Measurements from ENCODE around the gene KCTD16.

DNA sequence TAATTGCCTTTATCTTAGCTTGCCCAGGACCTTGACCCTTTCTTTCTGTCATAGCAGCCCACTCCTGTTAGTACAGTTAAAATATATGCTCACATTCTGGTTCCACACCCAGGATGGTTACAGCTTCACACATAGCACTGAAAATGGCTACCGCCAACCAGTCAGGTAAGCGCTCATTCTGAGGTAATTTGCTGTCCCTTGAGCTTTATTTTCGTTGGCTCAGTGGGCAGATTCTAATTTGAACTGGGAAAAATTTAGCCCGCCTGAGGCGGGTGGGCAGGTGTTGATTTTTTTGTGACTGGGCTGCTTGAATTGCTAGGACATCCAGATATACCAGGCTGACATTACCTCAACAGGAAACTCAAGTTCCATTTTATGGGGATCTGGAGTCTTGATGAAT lies 137.5 kb downstream of the KCTD16 start:
- TF ChIP-seq, protein P1, sequence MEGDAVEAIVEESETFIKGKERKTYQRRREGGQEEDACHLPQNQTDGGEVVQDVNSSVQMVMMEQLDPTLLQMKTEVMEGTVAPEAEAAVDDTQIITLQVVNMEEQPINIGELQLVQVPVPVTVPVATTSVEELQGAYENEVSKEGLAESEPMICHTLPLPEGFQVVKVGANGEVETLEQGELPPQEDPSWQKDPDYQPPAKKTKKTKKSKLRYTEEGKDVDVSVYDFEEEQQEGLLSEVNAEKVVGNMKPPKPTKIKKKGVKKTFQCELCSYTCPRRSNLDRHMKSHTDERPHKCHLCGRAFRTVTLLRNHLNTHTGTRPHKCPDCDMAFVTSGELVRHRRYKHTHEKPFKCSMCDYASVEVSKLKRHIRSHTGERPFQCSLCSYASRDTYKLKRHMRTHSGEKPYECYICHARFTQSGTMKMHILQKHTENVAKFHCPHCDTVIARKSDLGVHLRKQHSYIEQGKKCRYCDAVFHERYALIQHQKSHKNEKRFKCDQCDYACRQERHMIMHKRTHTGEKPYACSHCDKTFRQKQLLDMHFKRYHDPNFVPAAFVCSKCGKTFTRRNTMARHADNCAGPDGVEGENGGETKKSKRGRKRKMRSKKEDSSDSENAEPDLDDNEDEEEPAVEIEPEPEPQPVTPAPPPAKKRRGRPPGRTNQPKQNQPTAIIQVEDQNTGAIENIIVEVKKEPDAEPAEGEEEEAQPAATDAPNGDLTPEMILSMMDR (IDR thresholded peaks at IDR 0.05): no peak
- TF ChIP-seq SIN3A (IDR thresholded peaks at IDR 0.05; ENCODE audit: borderline replicate concordance, insufficient read depth, low read depth, low read length) (no peak), POLR2AphosphoS5 (IDR thresholded peaks at IDR 0.05; ENCODE audit: low read depth, low read length) (no peak), TCF7L2 (IDR thresholded peaks at IDR 0.05; ENCODE audit: low read depth, low read length) (no peak)
- TF ChIP-seq, protein P2, sequence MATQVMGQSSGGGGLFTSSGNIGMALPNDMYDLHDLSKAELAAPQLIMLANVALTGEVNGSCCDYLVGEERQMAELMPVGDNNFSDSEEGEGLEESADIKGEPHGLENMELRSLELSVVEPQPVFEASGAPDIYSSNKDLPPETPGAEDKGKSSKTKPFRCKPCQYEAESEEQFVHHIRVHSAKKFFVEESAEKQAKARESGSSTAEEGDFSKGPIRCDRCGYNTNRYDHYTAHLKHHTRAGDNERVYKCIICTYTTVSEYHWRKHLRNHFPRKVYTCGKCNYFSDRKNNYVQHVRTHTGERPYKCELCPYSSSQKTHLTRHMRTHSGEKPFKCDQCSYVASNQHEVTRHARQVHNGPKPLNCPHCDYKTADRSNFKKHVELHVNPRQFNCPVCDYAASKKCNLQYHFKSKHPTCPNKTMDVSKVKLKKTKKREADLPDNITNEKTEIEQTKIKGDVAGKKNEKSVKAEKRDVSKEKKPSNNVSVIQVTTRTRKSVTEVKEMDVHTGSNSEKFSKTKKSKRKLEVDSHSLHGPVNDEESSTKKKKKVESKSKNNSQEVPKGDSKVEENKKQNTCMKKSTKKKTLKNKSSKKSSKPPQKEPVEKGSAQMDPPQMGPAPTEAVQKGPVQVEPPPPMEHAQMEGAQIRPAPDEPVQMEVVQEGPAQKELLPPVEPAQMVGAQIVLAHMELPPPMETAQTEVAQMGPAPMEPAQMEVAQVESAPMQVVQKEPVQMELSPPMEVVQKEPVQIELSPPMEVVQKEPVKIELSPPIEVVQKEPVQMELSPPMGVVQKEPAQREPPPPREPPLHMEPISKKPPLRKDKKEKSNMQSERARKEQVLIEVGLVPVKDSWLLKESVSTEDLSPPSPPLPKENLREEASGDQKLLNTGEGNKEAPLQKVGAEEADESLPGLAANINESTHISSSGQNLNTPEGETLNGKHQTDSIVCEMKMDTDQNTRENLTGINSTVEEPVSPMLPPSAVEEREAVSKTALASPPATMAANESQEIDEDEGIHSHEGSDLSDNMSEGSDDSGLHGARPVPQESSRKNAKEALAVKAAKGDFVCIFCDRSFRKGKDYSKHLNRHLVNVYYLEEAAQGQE (IDR thresholded peaks at IDR 0.05; ENCODE audit: insufficient read depth in 1 of 2, low read depth in 2 of 2, low read length in 1 of 2): no peak

Data from Panc1 (cell line).